Breast epithelium (tissue), 3 donors: ENCODE data around the gene TXLNB.

Source experiments
- POLR2A ChIP-seq: fragments of 450-650 bp; IDR thresholded peaks from one replicate; pipeline ENCODE4 v1.6.1; 2016; ENCODE audit warnings: antibody characterized with exemption, mild to moderate bottlenecking, moderate library complexity
- TF ChIP-seq, protein P1 (sequence below), 3 donors: fragments of 450-650 bp; IDR thresholded peaks; one replicate each; pipeline ENCODE4 v1.5.1; 2016 to 2017; ENCODE audit warnings: antibody characterized with exemption in 3 of 3, mild to moderate bottlenecking in 3 of 3, moderate library complexity in 3 of 3

- TF ChIP-seq, protein P1, sequence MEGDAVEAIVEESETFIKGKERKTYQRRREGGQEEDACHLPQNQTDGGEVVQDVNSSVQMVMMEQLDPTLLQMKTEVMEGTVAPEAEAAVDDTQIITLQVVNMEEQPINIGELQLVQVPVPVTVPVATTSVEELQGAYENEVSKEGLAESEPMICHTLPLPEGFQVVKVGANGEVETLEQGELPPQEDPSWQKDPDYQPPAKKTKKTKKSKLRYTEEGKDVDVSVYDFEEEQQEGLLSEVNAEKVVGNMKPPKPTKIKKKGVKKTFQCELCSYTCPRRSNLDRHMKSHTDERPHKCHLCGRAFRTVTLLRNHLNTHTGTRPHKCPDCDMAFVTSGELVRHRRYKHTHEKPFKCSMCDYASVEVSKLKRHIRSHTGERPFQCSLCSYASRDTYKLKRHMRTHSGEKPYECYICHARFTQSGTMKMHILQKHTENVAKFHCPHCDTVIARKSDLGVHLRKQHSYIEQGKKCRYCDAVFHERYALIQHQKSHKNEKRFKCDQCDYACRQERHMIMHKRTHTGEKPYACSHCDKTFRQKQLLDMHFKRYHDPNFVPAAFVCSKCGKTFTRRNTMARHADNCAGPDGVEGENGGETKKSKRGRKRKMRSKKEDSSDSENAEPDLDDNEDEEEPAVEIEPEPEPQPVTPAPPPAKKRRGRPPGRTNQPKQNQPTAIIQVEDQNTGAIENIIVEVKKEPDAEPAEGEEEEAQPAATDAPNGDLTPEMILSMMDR (IDR thresholded peaks at IDR 0.05), result no peak
- no peak for TF ChIP-seq POLR2A
Measured at GRCh38 chr6:139330826-139331500, 39.2 kb upstream of the TXLNB start.
